Adrenal gland (tissue), 12 donors: Measurements from ENCODE around the gene SLC15A3. TPM values are rescaled to one million over a fixed set of nuclear protein-coding genes. Genes with fewer than 3 reads are reported as not detected.

Experiments used
- DNase-seq, 7 donors: peaks; one replicate each; pipeline ENCODE4 v3.0.0-alpha.2; 2019 to 2020
- H3K27ac ChIP-seq, 5 donors: fragments of 200-600 bp; sonication (generic) in 4 of 5; 1 replicate in 3 of 5; 2 replicates in 2 of 5; pipeline versions ENCODE4 v1.5.1 to v1.8.0; 2016 to 2020; ENCODE audit warnings: mild to moderate bottlenecking in 1 of 5
- H3K27me3 ChIP-seq: fragments of 200-600 bp; 2 replicates; pipeline ENCODE4 v1.8.0; 2021
- H3K36me3 ChIP-seq, 2 donors: fragments of 200-600 bp; replicated peaks in 1 of 2; 1 replicate in 1 of 2; 2 replicates in 1 of 2; pipeline versions ENCODE4 v1.5.1 to v1.8.0; 2018 to 2022
- H3K4me1 ChIP-seq, 2 donors: fragments of 200-600 bp; replicated peaks in 1 of 2; 1 replicate in 1 of 2; 2 replicates in 1 of 2; pipeline versions ENCODE4 v1.5.1 to v1.8.0; 2018 to 2021
- H3K4me3 ChIP-seq, 4 donors: fragments of 200-600 bp; sonication (generic) in 3 of 4; one replicate each; pipeline ENCODE4 v1.5.1; 2016 to 2018
- H3K9me3 ChIP-seq, 3 donors: fragments of 200-600 bp; sonication (generic) in 1 of 3; replicated peaks in 1 of 3; 1 replicate in 2 of 3; 2 replicates in 1 of 3; pipeline versions ENCODE4 v1.5.1 to v1.8.0; 2016 to 2021
- POLR2A ChIP-seq, 2 donors: fragments of 450-650 bp; IDR thresholded peaks; one replicate each; pipeline ENCODE4 v1.6.1; 2017; ENCODE audit warnings: antibody characterized with exemption in 2 of 2, mild to moderate bottlenecking in 2 of 2, moderate library complexity in 1 of 2
- WGBS, 4 donors: extraction: QIAGEN DNeasy Blood & Tissue Kit in 2 of 4; methylation state at CpG; one replicate each; pipeline versions ENCODE4 v1.1.5 to v1.1.7; 2013 to 2017; 5-methylcytosine and 5-hydroxymethylcytosine counted together
- intact Hi-C, 2 donors: fragments of 100-400 bp; cut with DNase I; formaldehyde crosslinking; loops; one replicate each; pipeline versions ENCODE4 v1.14.1 to v1.15.0; 2022 to 2023
- polyA plus RNA-seq, 3 donors: library from polyadenylated mRNA; stranded (reverse); fragments of 200-250 nt in 2 of 3; fragments of 350-450 nt in 1 of 3; fragmentation: Illumina TruSeq in 1 of 3; extraction: RNeasy Lipid Tissue Mini Kit (QIAGEN cat#74804) in 1 of 3; gene quantifications; one replicate each; pipeline ENCODE4 v1.2.3, GENCODE V29; 2013 to 2014
- total RNA-seq, 9 donors: library from RNA; depleted of rRNA in 4 of 9; stranded (reverse); fragments of >200 nt in 4 of 9; fragments of 120-200 nt in 1 of 9; fragmentation: NEBNext Ultra II Directional in 1 of 9; extraction: Animal tissue kit (Norgen Biotek cat#: 25700) in 1 of 9; gene quantifications; one replicate each; pipeline versions ENCODE4 v1.1.0 to v1.2.4, GENCODE V29; 2013 to 2023
- TF ChIP-seq, protein P1 (sequence below), 6 experiments: fragments of 450-650 bp in 4 of 6; fragments of 200-600 bp in 2 of 6; sonication (generic) in 1 of 6; IDR thresholded peaks; 1 replicate in 5 of 6; 2 replicates in 1 of 6; pipeline versions ENCODE4 v1.5.1 to v1.8.0; 2016 to 2021; ENCODE audit warnings: antibody characterized with exemption in 6 of 6, mild to moderate bottlenecking in 2 of 6, moderate library complexity in 1 of 6
- donor health status: healthy with polysubstance abuse.
- donor health status: Bipolar disorder and iron deficiency.
- donor health status: DM: yes; HTN: yes; CAD: no.
- donor health status: DM: no; HTN: no; CAD: no.
- donor health status: DM: no; HTN: no; CAD: no.
- donor health status: DM: yes; HTN: yes; CAD: no.

The SLC15A3 gene
- total and polyA plus RNA-seq, 12 donors, result 6.7 to 57.7 (median 31.0) TPM

DNA sequence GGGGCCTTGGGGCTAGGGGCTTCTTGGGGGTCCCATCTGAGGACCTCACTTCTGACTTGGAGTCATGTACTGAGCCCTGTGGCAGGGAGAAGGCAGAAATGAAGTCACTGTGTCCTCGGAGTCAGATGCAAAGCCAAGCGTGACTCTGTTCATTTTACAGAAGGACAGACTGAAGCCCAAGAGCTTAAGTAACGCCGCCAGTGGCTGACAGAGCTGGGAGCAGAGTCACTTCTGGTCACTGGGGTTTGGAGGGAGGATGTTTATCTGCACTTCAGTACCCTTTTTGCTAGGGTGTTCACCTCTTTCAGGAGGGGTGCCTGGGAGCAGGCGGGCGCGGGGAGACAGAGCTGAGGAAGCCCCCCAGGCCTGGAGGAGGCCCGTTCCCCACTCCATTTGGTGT, 30.2 kb upstream of the SLC15A3 start:
- TF ChIP-seq, protein P1, sequence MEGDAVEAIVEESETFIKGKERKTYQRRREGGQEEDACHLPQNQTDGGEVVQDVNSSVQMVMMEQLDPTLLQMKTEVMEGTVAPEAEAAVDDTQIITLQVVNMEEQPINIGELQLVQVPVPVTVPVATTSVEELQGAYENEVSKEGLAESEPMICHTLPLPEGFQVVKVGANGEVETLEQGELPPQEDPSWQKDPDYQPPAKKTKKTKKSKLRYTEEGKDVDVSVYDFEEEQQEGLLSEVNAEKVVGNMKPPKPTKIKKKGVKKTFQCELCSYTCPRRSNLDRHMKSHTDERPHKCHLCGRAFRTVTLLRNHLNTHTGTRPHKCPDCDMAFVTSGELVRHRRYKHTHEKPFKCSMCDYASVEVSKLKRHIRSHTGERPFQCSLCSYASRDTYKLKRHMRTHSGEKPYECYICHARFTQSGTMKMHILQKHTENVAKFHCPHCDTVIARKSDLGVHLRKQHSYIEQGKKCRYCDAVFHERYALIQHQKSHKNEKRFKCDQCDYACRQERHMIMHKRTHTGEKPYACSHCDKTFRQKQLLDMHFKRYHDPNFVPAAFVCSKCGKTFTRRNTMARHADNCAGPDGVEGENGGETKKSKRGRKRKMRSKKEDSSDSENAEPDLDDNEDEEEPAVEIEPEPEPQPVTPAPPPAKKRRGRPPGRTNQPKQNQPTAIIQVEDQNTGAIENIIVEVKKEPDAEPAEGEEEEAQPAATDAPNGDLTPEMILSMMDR (IDR thresholded peaks at IDR 0.05), result no peak
- TF ChIP-seq POLR2A (IDR thresholded peaks at IDR 0.05), result no peak
- Histone ChIP-seq H3K27me3 (no peaks in the 10 kb centered on the region), H3K36me3 (no peaks in the 10 kb centered on the region), H3K9me3 (no peaks in the 10 kb centered on the region), H3K4me3 (no peak overlapping the region), H3K4me1 (no peaks in the 10 kb centered on the region), H3K27ac (no peak overlapping the region)
- WGBS, 4 donors, result 83 to 95% (median 88%) methylated on average over 8 of the region's 8 CpGs
- intact Hi-C loops, result no loop called here
- DNase-seq, result no peak

DNA sequence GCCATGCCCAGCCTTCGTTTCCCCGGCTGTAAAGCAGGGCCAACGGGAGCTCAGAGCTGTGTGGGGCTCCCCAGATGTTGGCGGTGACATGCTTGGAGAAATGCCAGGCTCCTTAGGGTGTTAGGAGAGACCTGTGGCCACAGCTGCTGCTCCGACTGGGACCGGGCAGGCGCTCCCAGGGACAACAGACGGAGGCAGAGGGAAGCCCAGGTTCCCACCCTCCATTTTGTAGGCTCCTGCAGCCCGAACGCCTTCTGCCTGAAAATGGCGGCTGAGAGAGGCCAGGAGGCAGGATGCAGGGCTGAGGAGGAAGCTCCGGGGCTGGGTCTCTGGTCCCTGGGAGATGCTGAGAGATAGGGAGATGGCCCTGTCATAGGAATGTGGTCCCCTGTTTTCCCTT, 29.5 kb upstream of the SLC15A3 start:
- Histone ChIP-seq H3K9me3 (no peaks in the 10 kb centered on the region), H3K27me3 (no peaks in the 10 kb centered on the region), H3K27ac (no peak overlapping the region), H3K4me3 (no peak overlapping the region), H3K4me1 (no peaks in the 10 kb centered on the region), H3K36me3 (no peaks in the 10 kb centered on the region)
- DNase-seq, result no peak
- TF ChIP-seq POLR2A (IDR thresholded peaks at IDR 0.05), result no peak
- TF ChIP-seq, protein P1 (IDR thresholded peaks at IDR 0.05), result no peak
- 86 to 91% (median 87%) methylated on average over 8 to 12 of the region's 12 CpGs for WGBS, 4 donors
- intact Hi-C loops, result no loop called here

DNA sequence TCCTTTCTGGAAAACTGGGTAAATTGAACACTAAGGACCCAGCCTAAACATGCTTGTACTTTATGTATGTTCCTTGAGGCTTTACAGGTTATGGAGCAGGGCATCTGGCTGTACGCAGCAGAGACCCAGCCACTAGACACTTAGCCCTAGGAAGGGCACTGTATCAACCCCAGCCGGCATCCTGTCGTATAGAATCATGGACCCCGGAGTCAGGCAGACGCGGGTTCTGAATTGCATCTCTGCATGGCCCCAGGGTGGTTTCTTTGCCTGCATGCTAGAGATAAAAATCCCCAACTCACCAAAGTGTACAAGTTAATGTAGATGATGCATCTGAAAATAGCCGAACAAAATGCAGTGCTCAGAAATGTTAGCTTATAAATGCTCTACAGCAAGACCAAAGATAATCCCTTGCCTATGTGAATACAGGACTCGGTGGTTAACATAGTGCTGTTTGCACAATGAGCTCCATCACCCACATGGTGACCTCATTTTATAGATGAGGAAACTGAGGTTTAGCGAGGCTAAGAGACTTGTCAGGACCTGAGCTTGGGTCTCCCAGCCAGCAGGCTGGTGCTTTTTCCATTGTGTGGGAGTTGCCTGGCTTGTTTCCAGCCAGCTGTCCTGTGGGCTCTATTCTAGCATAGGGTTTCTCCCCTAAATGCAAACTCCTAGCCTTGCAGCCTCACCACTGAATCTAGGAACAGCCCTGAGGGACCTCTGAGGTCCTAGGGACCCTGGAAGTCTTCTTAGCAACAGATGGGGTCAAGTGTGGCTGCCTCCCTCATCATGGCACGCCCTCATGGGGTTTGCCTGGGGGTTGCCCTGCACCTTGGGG, 26.8 kb upstream of the SLC15A3 start:
- Histone ChIP-seq H3K36me3 (no peaks in the 10 kb centered on the region), H3K4me3 (no peak overlapping the region), H3K4me1 (no peaks in the 10 kb centered on the region), H3K9me3 (no peaks in the 10 kb centered on the region), H3K27ac (no peak overlapping the region), H3K27me3 (no peaks in the 10 kb centered on the region)
- no peak for DNase-seq
- intact Hi-C loops, result no loop called here
- WGBS, 4 donors, result 84 to 96% (median 88%) methylated on average over 10 of the region's 10 CpGs
- no peak for TF ChIP-seq POLR2A (IDR thresholded peaks at IDR 0.05)
- TF ChIP-seq, protein P1 (IDR thresholded peaks at IDR 0.05), result no peak

DNA sequence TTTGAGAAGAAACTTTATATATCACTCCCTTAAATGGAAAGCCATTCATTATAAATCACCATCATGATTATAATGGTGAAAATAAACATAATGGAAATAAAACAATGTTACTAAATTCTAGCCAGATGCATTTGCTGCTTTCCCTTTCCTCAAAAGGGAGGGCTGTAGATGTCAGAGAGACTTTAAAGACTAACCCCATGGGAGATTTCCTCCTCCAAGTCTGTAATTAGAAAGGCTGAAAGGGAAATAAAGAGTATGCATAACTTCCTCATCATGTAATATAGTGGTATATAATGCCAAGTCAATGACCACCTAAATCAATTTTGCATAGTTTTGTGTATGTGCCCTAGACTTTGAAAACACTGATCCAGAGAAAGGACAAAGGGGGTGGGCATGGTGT, 25.9 kb upstream of the SLC15A3 start:
- intact Hi-C loops, result no loop called here
- DNase-seq, result no peak
- Histone ChIP-seq H3K36me3 (no peaks in the 10 kb centered on the region), H3K4me1 (no peaks in the 10 kb centered on the region), H3K4me3 (no peak overlapping the region), H3K27me3 (no peaks in the 10 kb centered on the region), H3K27ac (no peak overlapping the region), H3K9me3 (no peaks in the 10 kb centered on the region)
- TF ChIP-seq POLR2A (IDR thresholded peaks at IDR 0.05), result no peak
- TF ChIP-seq, protein P1 (IDR thresholded peaks at IDR 0.05), result no peak
